Measurements from ENCODE around the gene THSD7B.

Gene THSD7B

DNA sequence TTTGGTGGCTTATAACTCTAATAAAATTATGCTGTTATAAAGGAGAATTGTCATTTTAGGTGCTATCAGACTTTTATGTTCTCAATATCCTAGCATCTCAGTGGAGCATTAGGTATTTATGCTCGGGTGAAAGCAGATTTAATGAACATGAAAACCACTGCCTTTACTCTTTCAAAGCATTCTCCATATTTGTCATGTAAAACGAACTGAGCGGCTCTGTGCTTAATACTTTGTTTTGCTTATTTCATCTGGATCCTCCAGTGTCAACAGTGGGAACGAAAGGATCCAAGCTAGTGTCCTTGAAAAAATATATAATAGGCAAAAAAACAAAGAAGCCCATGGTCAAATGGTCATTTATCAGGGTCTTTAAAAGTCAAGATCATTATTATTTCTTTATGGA lies 53.5 kb downstream of the THSD7B start:
- TF ChIP-seq, protein P1, sequence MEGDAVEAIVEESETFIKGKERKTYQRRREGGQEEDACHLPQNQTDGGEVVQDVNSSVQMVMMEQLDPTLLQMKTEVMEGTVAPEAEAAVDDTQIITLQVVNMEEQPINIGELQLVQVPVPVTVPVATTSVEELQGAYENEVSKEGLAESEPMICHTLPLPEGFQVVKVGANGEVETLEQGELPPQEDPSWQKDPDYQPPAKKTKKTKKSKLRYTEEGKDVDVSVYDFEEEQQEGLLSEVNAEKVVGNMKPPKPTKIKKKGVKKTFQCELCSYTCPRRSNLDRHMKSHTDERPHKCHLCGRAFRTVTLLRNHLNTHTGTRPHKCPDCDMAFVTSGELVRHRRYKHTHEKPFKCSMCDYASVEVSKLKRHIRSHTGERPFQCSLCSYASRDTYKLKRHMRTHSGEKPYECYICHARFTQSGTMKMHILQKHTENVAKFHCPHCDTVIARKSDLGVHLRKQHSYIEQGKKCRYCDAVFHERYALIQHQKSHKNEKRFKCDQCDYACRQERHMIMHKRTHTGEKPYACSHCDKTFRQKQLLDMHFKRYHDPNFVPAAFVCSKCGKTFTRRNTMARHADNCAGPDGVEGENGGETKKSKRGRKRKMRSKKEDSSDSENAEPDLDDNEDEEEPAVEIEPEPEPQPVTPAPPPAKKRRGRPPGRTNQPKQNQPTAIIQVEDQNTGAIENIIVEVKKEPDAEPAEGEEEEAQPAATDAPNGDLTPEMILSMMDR (conservative IDR thresholded peaks at IDR 0.05) = no peak
- H3K27ac ChIP-seq = no peak overlapping the region

DNA sequence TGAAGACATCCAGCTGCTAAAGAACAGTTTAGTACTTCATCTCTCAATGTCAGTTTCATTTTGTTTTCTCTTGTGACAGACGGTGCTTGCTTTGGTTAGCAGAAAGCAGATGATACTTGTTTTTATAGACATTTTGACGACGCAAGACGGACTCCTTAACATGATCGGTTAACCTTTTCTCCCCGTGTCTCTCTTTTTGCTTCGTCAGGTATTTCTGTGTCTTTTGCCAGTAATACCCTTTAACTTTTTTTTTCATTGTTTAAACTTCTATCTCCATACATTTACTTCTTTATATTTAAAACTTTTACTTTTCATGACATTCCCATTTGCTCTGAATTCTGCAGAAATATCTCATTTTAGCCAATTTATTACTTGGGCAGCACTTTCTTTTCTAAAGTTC lies 57.9 kb downstream of the THSD7B start:
- H3K27ac ChIP-seq = no peak overlapping the region

DNA sequence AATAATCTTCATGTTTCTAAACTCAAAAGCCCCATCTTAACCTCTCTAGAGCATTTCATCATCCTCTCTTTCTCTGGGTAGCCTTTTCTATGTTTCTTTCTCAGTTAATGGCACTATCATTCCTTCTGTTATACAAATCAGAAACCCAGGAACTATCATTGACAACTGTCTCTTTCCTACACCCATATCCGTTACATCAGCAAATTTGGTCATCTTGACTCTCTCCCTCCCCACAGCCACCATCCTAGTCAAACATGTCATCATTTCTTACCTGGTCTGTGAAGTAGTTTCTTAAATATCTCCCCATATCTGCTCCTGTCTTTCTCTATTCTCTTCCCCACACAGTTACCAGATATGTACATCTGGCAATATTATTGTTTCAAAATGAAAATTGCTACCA lies 62.8 kb downstream of the THSD7B start:
- TF ChIP-seq, protein P1 (conservative IDR thresholded peaks at IDR 0.05) = no peak
- no peak overlapping the region for H3K27ac ChIP-seq

More for the DNA sequence above, 57.9 kb downstream of the THSD7B start:
- TF ChIP-seq, protein P1 (conservative IDR thresholded peaks at IDR 0.05) = no peak

DNA sequence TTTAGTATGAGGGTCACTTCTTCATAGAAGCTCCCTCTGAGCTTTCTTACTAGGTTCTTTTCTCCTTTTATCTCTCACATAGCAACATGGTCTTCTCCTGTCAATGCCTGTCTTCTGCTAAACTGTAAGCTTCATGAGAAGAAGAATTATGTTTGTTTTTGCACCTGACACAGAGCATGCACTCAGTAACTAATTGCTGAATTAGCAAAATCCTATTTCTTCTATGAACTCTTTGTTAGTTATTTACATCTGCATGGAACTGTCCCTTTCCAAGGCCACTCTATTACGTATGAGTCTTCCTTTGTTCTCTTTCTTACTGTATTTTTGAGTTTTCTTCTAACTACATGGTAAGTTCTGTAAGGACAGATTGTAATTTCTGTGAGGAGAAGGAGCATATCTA lies 63.4 kb downstream of the THSD7B start:
- TF ChIP-seq, protein P1 (conservative IDR thresholded peaks at IDR 0.05) = no peak

DNA sequence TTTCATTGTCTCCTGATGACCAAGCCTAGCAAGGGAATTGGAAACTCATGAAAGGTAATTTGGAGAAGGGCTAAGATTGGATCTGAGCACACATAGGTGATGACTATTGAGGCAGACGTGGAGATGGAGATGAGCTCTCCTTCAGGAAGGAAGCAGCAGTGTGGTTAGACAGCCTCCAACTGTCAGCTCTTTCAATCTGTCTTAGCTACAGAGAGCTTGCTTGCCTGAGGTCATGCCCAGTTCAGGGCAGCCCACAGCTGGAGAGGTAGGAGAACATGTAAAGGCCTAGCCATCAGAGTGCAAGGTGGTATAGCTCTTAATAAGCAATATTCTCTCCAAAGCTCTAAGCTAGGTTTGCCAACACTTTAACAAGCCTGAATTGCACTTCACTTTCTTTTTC lies 79.2 kb downstream of the THSD7B start:
- no peak overlapping the region for H3K27ac ChIP-seq
- TF ChIP-seq, protein P1 (conservative IDR thresholded peaks at IDR 0.05) = no peak

More for the DNA sequence above, 63.4 kb downstream of the THSD7B start:
- no peak overlapping the region for H3K27ac ChIP-seq

DNA sequence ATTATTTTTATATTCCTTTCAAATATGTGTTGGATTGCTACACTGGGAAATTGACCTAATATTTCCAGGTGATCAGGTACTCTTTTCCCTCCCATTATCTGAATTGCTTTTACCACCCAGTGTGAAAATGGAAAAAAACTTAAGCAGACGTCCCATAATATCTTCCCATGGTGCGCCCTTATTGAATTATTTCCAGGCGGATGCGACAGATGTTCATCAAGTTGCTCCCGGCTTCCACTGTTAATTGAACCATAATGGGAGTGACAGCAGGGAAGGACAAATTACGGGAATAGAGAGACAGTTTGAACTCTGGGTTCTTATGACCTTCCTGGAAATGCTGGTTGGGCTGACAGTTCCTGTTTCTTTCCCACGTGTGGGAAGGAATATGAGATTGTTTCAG lies 93.3 kb downstream of the THSD7B start:
- TF ChIP-seq, protein P1 (conservative IDR thresholded peaks at IDR 0.05) = no peak
- no peak overlapping the region for H3K27ac ChIP-seq

DNA sequence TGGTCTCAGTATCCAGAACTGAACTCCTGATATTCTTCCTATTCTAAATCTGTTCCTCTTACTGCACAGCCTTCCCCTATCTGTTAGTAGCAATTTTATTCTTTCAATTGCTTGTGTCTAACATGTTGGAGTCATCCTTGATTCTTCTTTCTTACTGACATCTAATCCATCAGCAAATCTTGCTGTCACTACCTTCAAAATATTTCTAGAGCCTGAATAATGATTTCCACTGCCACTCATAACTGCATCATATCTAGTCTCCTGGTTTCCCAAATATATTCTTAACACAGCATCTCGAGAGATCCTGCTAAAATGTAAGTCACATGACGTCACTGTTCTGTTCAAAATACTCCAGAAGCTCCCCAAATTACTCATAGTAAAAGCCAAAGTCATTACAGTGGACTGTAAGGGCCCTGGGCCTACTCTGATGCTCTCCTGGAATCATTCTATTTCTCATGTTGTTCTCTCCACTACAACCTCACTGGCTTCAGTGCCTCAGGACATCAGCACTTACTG lies 95.2 kb downstream of the THSD7B start:
- TF ChIP-seq, protein P1 (conservative IDR thresholded peaks at IDR 0.05) = no peak
- H3K27ac ChIP-seq = no peak overlapping the region
